ENCODE results near the gene RAB9B. TPM values are rescaled to one million over a fixed set of nuclear protein-coding genes. Genes with fewer than 3 reads are reported as not detected.

Gene RAB9B
- total and polyA plus RNA-seq, 2 of the 13 experiments (the other 11 are each of a cell fraction or from before 2014, with no cell fraction given), result 0.04 TPM; not detected in 1

DNA sequence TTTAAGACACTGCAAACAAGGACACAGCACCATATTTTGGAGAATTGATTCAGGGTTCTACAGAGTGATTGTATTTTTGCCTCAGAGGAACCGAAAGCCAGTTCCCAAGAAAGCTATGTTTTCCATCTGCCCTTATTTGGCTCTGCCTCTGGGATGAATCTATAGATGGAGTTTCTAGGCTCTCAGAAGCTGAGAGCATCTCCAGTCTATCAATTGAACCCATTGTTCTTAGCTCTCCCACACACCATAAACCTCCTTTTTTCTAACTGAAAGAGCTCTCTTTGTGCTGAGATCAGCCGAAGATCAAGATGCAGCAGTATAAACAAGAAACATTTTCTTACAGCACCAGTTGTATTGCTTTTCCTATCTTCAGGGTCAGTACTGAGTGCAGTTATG is 38.5 kb downstream of the RAB9B start (continued):
- TF ChIP-seq ZNF496 (CRISPR knock-in tag; IDR thresholded peaks at IDR 0.05; ENCODE audit: insufficient replicate concordance) (no peak), GTF3A (CRISPR knock-in tag; conservative IDR thresholded peaks at IDR 0.05) (no peak), ZEB1 (IDR thresholded peaks at IDR 0.05; ENCODE audit: insufficient replicate concordance, low read depth) (no peak), PHF5A (CRISPR knock-in tag; IDR thresholded peaks at IDR 0.05; ENCODE audit: low read depth, unreplicated experiment) (no peak), ZNF619 (CRISPR knock-in tag; IDR thresholded peaks at IDR 0.05) (no peak), ZFP41 (CRISPR knock-in tag; IDR thresholded peaks at IDR 0.05; ENCODE audit: borderline replicate concordance) (no peak), HES4 (CRISPR knock-in tag; IDR thresholded peaks at IDR 0.05; ENCODE audit: borderline replicate concordance) (no peak)

DNA sequence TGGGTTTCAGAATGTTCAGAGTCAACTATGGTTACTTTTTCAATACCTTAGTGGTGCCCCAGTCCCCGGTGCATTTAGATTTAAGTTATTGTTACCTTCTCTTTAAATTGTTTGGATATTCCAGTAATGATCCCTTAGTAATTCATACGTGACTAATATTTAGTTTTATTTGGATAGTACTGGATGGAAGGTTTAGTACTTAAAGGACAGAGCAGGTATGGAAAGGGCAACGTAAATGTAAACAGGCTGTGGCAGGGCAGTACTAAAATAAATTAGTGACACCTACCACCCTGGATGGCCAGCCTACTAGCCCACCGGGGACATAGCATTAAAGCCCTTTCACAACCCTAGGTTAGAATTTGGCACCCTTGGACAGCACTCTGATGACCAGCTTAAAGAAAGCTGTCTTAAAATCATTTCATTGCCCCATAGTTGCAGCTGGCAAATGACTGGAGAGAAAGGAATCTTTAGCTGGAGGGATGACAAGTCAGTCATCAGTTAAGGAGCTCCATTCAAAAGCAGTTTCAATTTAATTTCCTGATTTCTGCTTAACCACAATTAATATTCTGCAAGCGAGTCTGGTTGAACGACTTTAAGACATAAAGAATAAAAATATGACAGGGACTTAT is 39.0 kb downstream of the RAB9B start:
- peaks cover 1 to 5% of the 10 kb centered on the region in 2 experiments; a peak in 1 of 5 replicates for H3K27me3 ChIP-seq (ENCODE audit: control insufficient read depth in 1 of 2, insufficient read depth in 2 of 2, low read length in 2 of 2)
- POLR2A ChIA-PET, result no interaction called here
- no peaks in the 10 kb centered on the region for H3K36me3 ChIP-seq (replicated peaks in 1 of 2; ENCODE audit: control insufficient read depth in 1 of 2, insufficient read depth in 2 of 2, low read length in 2 of 2)
- no peak overlapping the region for H3K9ac ChIP-seq (ENCODE audit: insufficient read depth, low read depth, low read length)
- DNase-seq (ENCODE audit: low spot score) (no peak), ATAC-seq (no peak), FAIRE-seq (no peak)
- in situ Hi-C loops (cut with HindIII; ENCODE audit: extremely low pct_ligation_motif_present, low pct_unique_long_range_greater_than_20kb) (no loop called here), intact Hi-C loops (cut with micrococcal nuclease; ENCODE audit: unreplicated experiment) (no loop called here)
- no peak overlapping the region for H3K4me3 ChIP-seq (replicated peaks in 1 of 3; ENCODE audit: insufficient read depth in 1 of 3, low read depth in 2 of 3, low read length in 3 of 3)
- no peaks in the 10 kb centered on the region for H4K20me1 ChIP-seq (ENCODE audit: insufficient read depth, low read length)
- no peak for TF ChIP-seq CEBPB (IDR thresholded peaks at IDR 0.05; ENCODE audit: borderline replicate concordance, low read depth, low read length)
- no peak for TF ChIP-seq GPN1 (CRISPR knock-in tag; IDR thresholded peaks at IDR 0.05; ENCODE audit: borderline replicate concordance)
- no peak for TF ChIP-seq ZFP36L2 (CRISPR knock-in tag; IDR thresholded peaks at IDR 0.05)
- TF ChIP-seq PHF8 (CRISPR knock-in tag; IDR thresholded peaks at IDR 0.05), result no peak
- TF ChIP-seq ZBTB38 (CRISPR knock-in tag; IDR thresholded peaks at IDR 0.05), result no peak
- no peak for TF ChIP-seq ZNF101 (CRISPR knock-in tag; IDR thresholded peaks at IDR 0.05; ENCODE audit: borderline replicate concordance, low read depth)
- TF ChIP-seq, protein P1, sequence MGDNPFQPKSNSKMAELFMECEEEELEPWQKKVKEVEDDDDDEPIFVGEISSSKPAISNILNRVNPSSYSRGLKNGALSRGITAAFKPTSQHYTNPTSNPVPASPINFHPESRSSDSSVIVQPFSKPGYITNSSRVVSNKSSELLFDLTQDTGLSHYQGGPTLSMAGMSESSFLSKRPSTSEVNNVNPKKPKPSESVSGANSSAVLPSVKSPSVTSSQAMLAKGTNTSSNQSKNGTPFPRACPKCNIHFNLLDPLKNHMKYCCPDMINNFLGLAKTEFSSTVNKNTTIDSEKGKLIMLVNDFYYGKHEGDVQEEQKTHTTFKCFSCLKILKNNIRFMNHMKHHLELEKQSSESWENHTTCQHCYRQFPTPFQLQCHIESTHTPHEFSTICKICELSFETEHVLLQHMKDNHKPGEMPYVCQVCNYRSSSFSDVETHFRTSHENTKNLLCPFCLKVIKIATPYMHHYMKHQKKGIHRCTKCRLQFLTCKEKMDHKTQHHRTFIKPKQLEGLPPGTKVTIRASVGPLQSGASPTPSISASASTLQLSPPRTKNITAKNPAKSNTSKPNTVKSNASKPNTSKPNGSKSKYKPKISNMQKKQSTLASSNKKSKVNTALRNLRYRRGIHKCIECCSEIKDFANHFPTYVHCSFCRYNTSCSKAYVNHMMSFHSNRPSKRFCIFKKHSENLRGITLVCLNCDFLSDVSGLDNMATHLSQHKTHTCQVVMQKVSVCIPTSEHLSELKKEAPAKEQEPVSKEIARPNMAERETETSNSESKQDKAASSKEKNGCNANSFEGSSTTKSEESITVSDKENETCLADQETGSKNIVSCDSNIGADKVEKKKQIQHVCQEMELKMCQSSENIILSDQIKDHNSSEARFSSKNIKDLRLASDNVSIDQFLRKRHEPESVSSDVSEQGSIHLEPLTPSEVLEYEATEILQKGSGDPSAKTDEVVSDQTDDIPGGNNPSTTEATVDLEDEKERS (CRISPR knock-in tag; IDR thresholded peaks at IDR 0.05), result no peak
- TF ChIP-seq RBM39 (IDR thresholded peaks at IDR 0.05; ENCODE audit: low read depth, low read length, poor library complexity, severe bottlenecking), result no peak
- no peak for TF ChIP-seq ZNF432 (CRISPR knock-in tag; IDR thresholded peaks at IDR 0.05; ENCODE audit: borderline replicate concordance)
- TF ChIP-seq, protein P2, sequence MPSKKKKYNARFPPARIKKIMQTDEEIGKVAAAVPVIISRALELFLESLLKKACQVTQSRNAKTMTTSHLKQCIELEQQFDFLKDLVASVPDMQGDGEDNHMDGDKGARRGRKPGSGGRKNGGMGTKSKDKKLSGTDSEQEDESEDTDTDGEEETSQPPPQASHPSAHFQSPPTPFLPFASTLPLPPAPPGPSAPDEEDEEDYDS (CRISPR knock-in tag; IDR thresholded peaks at IDR 0.05), result no peak
- TF ChIP-seq ZFYVE20 (CRISPR knock-in tag; IDR thresholded peaks at IDR 0.05; ENCODE audit: borderline replicate concordance, low read depth), result no peak
- TF ChIP-seq ISX (CRISPR knock-in tag; conservative IDR thresholded peaks at IDR 0.05), result no peak
- no peaks in the 10 kb centered on the region for H3K79me2 ChIP-seq (ENCODE audit: insufficient read depth, low read length)
- no TSS peak for BruUV-seq (replicated peaks)
- H3K4me2 ChIP-seq (ENCODE audit: low read depth, low read length), result no peak overlapping the region
- H3K27ac ChIP-seq (ENCODE audit: extremely low read length, insufficient read depth, low read length), result no peak overlapping the region
- WGBS (ENCODE audit: low lambda C conversion rate), result 0% methylated on average over 5 of the region's 6 CpGs
- H2AFZ ChIP-seq (ENCODE audit: low read length), result no peak overlapping the region
- no peaks in the 10 kb centered on the region for H3K9me3 ChIP-seq (ENCODE audit: low read length)
- CTCF ChIA-PET (ENCODE audit: low intra/inter-chr PET ratio, low total read pairs), result no interaction called here
- H3K4me1 ChIP-seq (ENCODE audit: insufficient read depth, low read length), result no peaks in the 10 kb centered on the region
